ENCODE results near the gene WASF3. TPM values are rescaled to one million over a fixed set of nuclear protein-coding genes. Genes with fewer than 3 reads are reported as not detected.

WASF3 gene
- total and polyA plus RNA-seq, 4 donors: 0.82 to 4.9 (median 2.3) TPM

GRCh38 chr13:26646603-26647002, 89.1 kb downstream of the WASF3 start:
- TF ChIP-seq FOXA1 (IDR thresholded peaks at IDR 0.05) (no peak), NR2F2 (IDR thresholded peaks at IDR 0.05) (no peak), RAD21 (IDR thresholded peaks at IDR 0.05) (no peak), FOXA2 (IDR thresholded peaks at IDR 0.05) (no peak), RXRA (IDR thresholded peaks at IDR 0.05) (no peak), ZBTB33 (IDR thresholded peaks at IDR 0.05) (no peak), JUND (IDR thresholded peaks at IDR 0.05) (no peak), TAF1 (conservative IDR thresholded peaks at IDR 0.05) (no peak), HNF4A (conservative IDR thresholded peaks at IDR 0.05) (no peak), REST (IDR thresholded peaks at IDR 0.05) (no peak), ATF3 (IDR thresholded peaks at IDR 0.05) (no peak), EGR1 (IDR thresholded peaks at IDR 0.05; ENCODE audit: low read depth in 2 of 2) (no peak), MAX (IDR thresholded peaks at IDR 0.05) (no peak), HNF4G (IDR thresholded peaks at IDR 0.05) (no peak), SP1 (IDR thresholded peaks at IDR 0.05) (no peak), CTCF (IDR thresholded peaks at IDR 0.05; ENCODE audit: low read depth, low read length, missing input control) (no peak), YY1 (IDR thresholded peaks at IDR 0.05) (no peak), GABPA (IDR thresholded peaks at IDR 0.05 in 1 of 2, conservative IDR thresholded peaks at IDR 0.05 in 1 of 2) (no peak)
- Histone ChIP-seq H3K36me3 (ENCODE audit: control insufficient read depth in 4 of 4, insufficient read depth in 3 of 4, low read depth in 1 of 4, low read length in 3 of 4) (peaks cover 0 to 6% (median 0%) of the 10 kb centered on the region in 4 donors), H3K4me1 (ENCODE audit: control insufficient read depth in 4 of 4, insufficient read depth in 4 of 4, low read length in 3 of 4) (no peaks in the 10 kb centered on the region), H3K9ac (ENCODE audit: low read depth in 1 of 2, low read length in 2 of 2) (no peak overlapping the region), H3K27me3 (ENCODE audit: control insufficient read depth in 4 of 4, insufficient read depth in 4 of 4, low read length in 3 of 4) (peaks cover 0 to 2% (median 0%) of the 10 kb centered on the region in 4 donors), H3K27ac (ENCODE audit: low read depth in 1 of 2, low read length in 2 of 2) (no peak overlapping the region), H3K9me3 (ENCODE audit: control insufficient read depth in 4 of 4, low read length in 3 of 4) (peaks cover 0 to 5% (median under 1%) of the 10 kb centered on the region in 4 donors), H3K4me3 (ENCODE audit: low read depth in 1 of 3, low read length in 3 of 3) (no peak overlapping the region)
- no peak for DNase-seq (ENCODE audit: low spot score)
